Omental fat pad (tissue), 4 donors: ENCODE measurements around the gene ESPN. TPM values are rescaled to one million over a fixed set of nuclear protein-coding genes. Genes with fewer than 3 reads are reported as not detected.

Source experiments
- ATAC-seq: fragments of 150-250 bp; one replicate; pipeline ENCODE4 v1.9.1; 2016; ENCODE audit warnings: mild to moderate bottlenecking, moderate library complexity; ENCODE audit not compliant: low FRiP score
- DNase-seq: peaks from one replicate; pipeline ENCODE4 v3.0.0-alpha.2; 2019; ENCODE audit warnings: low spot score
- CTCF ChIP-seq, 3 donors: fragments of 450-650 bp; IDR thresholded peaks; one replicate each; pipeline ENCODE4 v1.5.1; 2016 to 2017; ENCODE audit warnings: antibody characterized with exemption in 3 of 3, mild to moderate bottlenecking in 3 of 3, moderate library complexity in 2 of 3
- total RNA-seq, 4 donors: library from RNA; depleted of rRNA; stranded (reverse); fragments of >200 nt; gene quantifications; one replicate each; pipeline ENCODE4 v1.1.0, GENCODE V29; 2016

The ESPN gene
- total RNA-seq, 4 donors from 2014 or later, result 0.12 TPM; not detected in 3

- DNase-seq (no peak), ATAC-seq (no peak)
- TF ChIP-seq CTCF (IDR thresholded peaks at IDR 0.05), result no peak
Measured at GRCh38 chr1:6396998-6397397, 27.6 kb upstream of the ESPN start.

- TF ChIP-seq CTCF (IDR thresholded peaks at IDR 0.05), result no peak
- ATAC-seq, result no peak
- DNase-seq, result no peak
Measured at GRCh38 chr1:6397844-6398441, 26.6 kb upstream of the ESPN start.

- no peak for DNase-seq
- no peak for TF ChIP-seq CTCF (IDR thresholded peaks at IDR 0.05)
- ATAC-seq, result no peak
Measured at GRCh38 chr1:6399294-6399693, 25.3 kb upstream of the ESPN start.

- no peak for ATAC-seq
- no peak for TF ChIP-seq CTCF (IDR thresholded peaks at IDR 0.05)
Measured at GRCh38 chr1:6401673-6402072, 22.9 kb upstream of the ESPN start.

GRCh38 chr1:6408023-6408422, 16.6 kb upstream of the ESPN start:
- TF ChIP-seq CTCF (IDR thresholded peaks at IDR 0.05), result no peak
- DNase-seq (no peak), ATAC-seq (no peak)

More at GRCh38 chr1:6401673-6402072, 22.9 kb upstream of the ESPN start:
- no peak for DNase-seq

- no peak for TF ChIP-seq CTCF (IDR thresholded peaks at IDR 0.05)
- no peak for DNase-seq
- no peak for ATAC-seq
Measured at GRCh38 chr1:6409053-6409452, 15.5 kb upstream of the ESPN start.

- TF ChIP-seq CTCF (IDR thresholded peaks at IDR 0.05), result no peak
- no peak for ATAC-seq
- DNase-seq, result no peak
Measured at GRCh38 chr1:6409733-6410132, 14.8 kb upstream of the ESPN start.
